WTC11 (cell line): ENCODE data around the gene MORF4L2.

ENCODE experiments used
- CTCF ChIP-seq: fragments of 200-600 bp; IDR thresholded peaks from 2 replicates; pipeline ENCODE4 v1.8.0; 2022; ENCODE audit warnings: antibody characterized with exemption
- USF1 ChIP-seq: sonication (generic); formaldehyde crosslinking; IDR thresholded peaks from 2 replicates; pipeline ENCODE4 v1.8.0; 2022; ENCODE audit warnings: mild to moderate bottlenecking, missing genetic modification reagents

DNA sequence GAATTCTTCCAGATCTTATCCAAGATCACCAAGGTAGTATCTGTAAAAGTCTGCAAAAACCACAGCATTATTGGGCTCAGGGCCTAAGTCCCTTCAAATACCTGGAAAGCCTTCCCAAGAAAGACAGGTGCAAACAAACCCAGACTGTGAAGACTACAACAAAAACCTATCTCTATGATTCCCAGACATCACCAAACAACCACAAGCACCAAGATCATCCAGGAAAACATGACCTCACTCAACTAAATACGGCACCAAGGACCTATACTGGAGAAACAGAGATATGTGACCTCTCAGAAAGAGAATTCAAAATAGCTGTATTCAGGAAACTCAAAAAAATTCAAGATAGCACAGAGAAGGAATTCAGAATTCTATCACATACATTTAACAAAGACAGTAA, 42.4 kb downstream of the MORF4L2 start:
- no peak for TF ChIP-seq CTCF
- no peak for TF ChIP-seq USF1
